Effector memory CD4-positive, alpha-beta T cell (primary cell): ENCODE results near the gene KCNQ5.

Experiments
- DNase-seq, 3 donors: peaks; one replicate each; pipeline ENCODE4 v3.0.0-alpha.2; 2020
- H3K27ac ChIP-seq: 2 replicates; pipeline ENCODE4 v1.7.0; 2013; ENCODE audit warnings: mild to moderate bottlenecking, low read length, moderate library complexity; ENCODE audit not compliant: insufficient read depth, poor library complexity, severe bottlenecking
- H3K27me3 ChIP-seq: replicated peaks from 2 replicates; pipeline ENCODE4 v1.7.0; 2013; ENCODE audit warnings: mild to moderate bottlenecking, low read length; ENCODE audit not compliant: insufficient read depth, control insufficient read depth, poor library complexity, severe bottlenecking
- H3K36me3 ChIP-seq: 2 replicates; pipeline ENCODE4 v1.7.0; 2013; ENCODE audit warnings: mild to moderate bottlenecking, low read length, moderate library complexity; ENCODE audit not compliant: control insufficient read depth, insufficient read depth
- H3K4me1 ChIP-seq: 2 replicates; pipeline ENCODE4 v1.7.0; 2013; ENCODE audit warnings: low read length, mild to moderate bottlenecking; ENCODE audit not compliant: control insufficient read depth, insufficient read depth, poor library complexity, severe bottlenecking
- H3K4me3 ChIP-seq: 2 replicates; pipeline ENCODE4 v1.7.0; 2013; ENCODE audit warnings: low read length, low read depth, mild to moderate bottlenecking; ENCODE audit not compliant: insufficient read depth, poor library complexity, severe bottlenecking
- H3K9me3 ChIP-seq: 2 replicates; pipeline ENCODE4 v1.7.0; 2013; ENCODE audit warnings: mild to moderate bottlenecking, low read length, moderate library complexity; ENCODE audit not compliant: control insufficient read depth

The KCNQ5 gene

GRCh38 chr6:72783666-72784065 lies 161.8 kb downstream of the KCNQ5 start:
- DNase-seq, result no peak
- Histone ChIP-seq H3K4me3 (no peak overlapping the region), H3K27ac (no peak overlapping the region), H3K9me3 (no peaks in the 10 kb centered on the region), H3K4me1 (no peaks in the 10 kb centered on the region), H3K36me3 (no peaks in the 10 kb centered on the region), H3K27me3 (no peaks in the 10 kb centered on the region)

GRCh38 chr6:72784071-72784470 lies 162.2 kb downstream of the KCNQ5 start:
- Histone ChIP-seq H3K4me1 (no peaks in the 10 kb centered on the region), H3K27me3 (no peaks in the 10 kb centered on the region), H3K4me3 (no peak overlapping the region), H3K27ac (no peak overlapping the region), H3K36me3 (no peaks in the 10 kb centered on the region), H3K9me3 (no peaks in the 10 kb centered on the region)
- DNase-seq, result no peak

GRCh38 chr6:72784581-72784980 lies 162.7 kb downstream of the KCNQ5 start:
- Histone ChIP-seq H3K4me1 (no peaks in the 10 kb centered on the region), H3K36me3 (no peaks in the 10 kb centered on the region)

GRCh38 chr6:72787391-72788031 lies 165.6 kb downstream of the KCNQ5 start:
- H3K4me1 ChIP-seq, result no peaks in the 10 kb centered on the region
- no peak overlapping the region for H3K27ac ChIP-seq
- H3K36me3 ChIP-seq, result no peaks in the 10 kb centered on the region
- no peak for DNase-seq
- no peaks in the 10 kb centered on the region for H3K9me3 ChIP-seq
- H3K4me3 ChIP-seq, result no peak overlapping the region
- no peaks in the 10 kb centered on the region for H3K27me3 ChIP-seq

More at GRCh38 chr6:72784581-72784980, 162.7 kb downstream of the KCNQ5 start:
- no peak overlapping the region for H3K4me3 ChIP-seq
- no peaks in the 10 kb centered on the region for H3K9me3 ChIP-seq
- DNase-seq, result no peak
- H3K27ac ChIP-seq, result no peak overlapping the region
- H3K27me3 ChIP-seq, result no peaks in the 10 kb centered on the region

- no peak for DNase-seq
- no peaks in the 10 kb centered on the region for H3K4me1 ChIP-seq
- no peaks in the 10 kb centered on the region for H3K27me3 ChIP-seq
- H3K27ac ChIP-seq, result no peak overlapping the region
- no peaks in the 10 kb centered on the region for H3K36me3 ChIP-seq
- no peak overlapping the region for H3K4me3 ChIP-seq
- H3K9me3 ChIP-seq, result no peaks in the 10 kb centered on the region
Observed at GRCh38 chr6:72788188-72788587, 166.3 kb downstream of the KCNQ5 start.

GRCh38 chr6:72789145-72789544 lies 167.3 kb downstream of the KCNQ5 start:
- Histone ChIP-seq H3K36me3 (no peaks in the 10 kb centered on the region), H3K9me3 (no peaks in the 10 kb centered on the region), H3K4me1 (no peaks in the 10 kb centered on the region), H3K4me3 (no peak overlapping the region), H3K27me3 (no peaks in the 10 kb centered on the region), H3K27ac (no peak overlapping the region)
- DNase-seq, result no peak

GRCh38 chr6:72792692-72793091 lies 170.8 kb downstream of the KCNQ5 start:
- H3K9me3 ChIP-seq, result no peaks in the 10 kb centered on the region
- H3K36me3 ChIP-seq, result no peaks in the 10 kb centered on the region
- H3K4me1 ChIP-seq, result no peaks in the 10 kb centered on the region
- H3K27ac ChIP-seq, result no peak overlapping the region
- no peak for DNase-seq
- no peaks in the 10 kb centered on the region for H3K27me3 ChIP-seq
- H3K4me3 ChIP-seq, result no peak overlapping the region

GRCh38 chr6:72793641-72794395 lies 172.0 kb downstream of the KCNQ5 start:
- Histone ChIP-seq H3K36me3 (no peaks in the 10 kb centered on the region), H3K4me1 (no peaks in the 10 kb centered on the region), H3K4me3 (no peak overlapping the region), H3K27me3 (no peaks in the 10 kb centered on the region), H3K27ac (no peak overlapping the region), H3K9me3 (no peaks in the 10 kb centered on the region)
- no peak for DNase-seq

- H3K27ac ChIP-seq, result no peak overlapping the region
- DNase-seq, result no peak
- H3K4me3 ChIP-seq, result no peak overlapping the region
Observed at GRCh38 chr6:72798196-72798595, 176.3 kb downstream of the KCNQ5 start.

GRCh38 chr6:72809746-72810379 lies 188.0 kb downstream of the KCNQ5 start:
- Histone ChIP-seq H3K27me3 (no peaks in the 10 kb centered on the region), H3K27ac (no peak overlapping the region), H3K9me3 (no peaks in the 10 kb centered on the region), H3K4me1 (no peaks in the 10 kb centered on the region), H3K36me3 (no peaks in the 10 kb centered on the region), H3K4me3 (no peak overlapping the region)
- DNase-seq, result no peak

More at GRCh38 chr6:72798196-72798595, 176.3 kb downstream of the KCNQ5 start:
- H3K4me1 ChIP-seq, result no peaks in the 10 kb centered on the region
- H3K36me3 ChIP-seq, result no peaks in the 10 kb centered on the region
- H3K27me3 ChIP-seq, result no peaks in the 10 kb centered on the region
- no peaks in the 10 kb centered on the region for H3K9me3 ChIP-seq
